HG03045 (cell line): Measurements from ENCODE around the gene ELMO1.

Experiments
- ATAC-seq: cut with Tn5 transposase; IDR thresholded peaks from one replicate; pipeline ENCODE4 v1.9.1; 2021; ENCODE audit warnings: mild to moderate bottlenecking, moderate library complexity; ENCODE audit not compliant: unreplicated experiment

Gene ELMO1

DNA sequence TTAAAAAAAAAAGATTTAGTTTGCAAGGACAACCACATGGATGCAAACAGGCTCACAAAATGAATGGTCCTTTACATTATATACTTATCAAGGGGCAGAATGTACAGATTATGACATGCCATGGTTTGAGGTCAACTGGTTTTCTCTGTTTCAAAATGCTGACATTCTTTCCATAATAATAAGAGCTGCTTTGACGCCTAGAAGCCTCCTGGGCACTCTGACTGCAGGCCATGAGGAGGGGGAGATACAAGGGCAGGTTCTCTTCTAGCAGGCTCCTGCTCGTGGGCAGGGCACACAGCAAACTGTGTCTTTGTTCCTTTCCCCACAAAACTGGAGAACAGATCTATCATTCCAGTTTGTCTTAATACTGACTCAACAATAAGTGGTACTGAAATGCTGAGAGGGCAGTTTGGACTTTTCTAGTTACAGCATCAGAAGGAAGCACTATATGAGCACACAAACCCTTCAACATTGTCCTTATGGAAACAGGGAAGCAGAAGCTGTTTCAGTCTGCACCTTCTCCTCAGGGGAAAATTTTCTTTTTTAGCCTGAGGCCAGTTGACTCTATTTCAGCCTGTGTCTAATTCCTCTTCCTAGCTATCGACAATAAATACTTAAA lies 409.4 kb downstream of the ELMO1 start:
- no peak for ATAC-seq

DNA sequence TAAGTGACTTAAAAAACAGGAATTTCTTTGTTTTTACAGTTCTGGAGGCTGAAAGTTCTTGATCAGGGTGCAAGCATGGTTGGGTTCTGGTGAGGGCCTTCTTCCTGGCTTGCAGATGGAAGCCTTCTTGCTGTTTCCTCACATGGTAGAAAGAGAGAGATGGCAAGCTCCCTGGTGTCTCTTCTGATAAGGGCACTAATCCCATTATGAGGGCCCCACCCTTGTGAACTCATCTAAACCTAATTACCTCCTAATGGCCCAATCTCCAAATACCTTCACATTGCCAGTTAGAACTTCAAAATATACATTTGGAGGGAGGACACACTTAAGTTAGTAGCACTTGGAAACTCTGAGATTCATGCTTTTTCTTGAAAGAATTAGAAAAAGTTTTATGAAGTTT lies 410.0 kb downstream of the ELMO1 start:
- ATAC-seq: no peak

DNA sequence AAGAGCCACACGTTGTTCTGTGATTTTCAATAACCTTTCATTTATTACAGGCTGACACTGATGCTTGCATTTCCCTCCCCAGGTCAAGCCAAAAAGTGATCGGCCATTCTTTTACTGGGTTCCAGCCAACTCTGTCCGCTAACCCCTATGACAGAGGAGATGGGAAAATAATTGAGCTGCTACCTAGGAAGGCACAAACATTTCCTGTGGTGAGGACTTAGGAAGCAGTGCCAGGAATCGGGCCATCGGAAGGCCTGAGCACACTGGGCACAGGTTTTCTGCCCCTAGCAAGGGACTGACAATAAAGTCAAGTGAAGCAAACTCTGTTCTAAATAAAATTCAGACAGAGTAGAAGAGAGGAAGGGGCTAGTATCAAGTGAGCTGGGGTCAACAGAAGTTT lies 411.4 kb downstream of the ELMO1 start:
- no peak for ATAC-seq

DNA sequence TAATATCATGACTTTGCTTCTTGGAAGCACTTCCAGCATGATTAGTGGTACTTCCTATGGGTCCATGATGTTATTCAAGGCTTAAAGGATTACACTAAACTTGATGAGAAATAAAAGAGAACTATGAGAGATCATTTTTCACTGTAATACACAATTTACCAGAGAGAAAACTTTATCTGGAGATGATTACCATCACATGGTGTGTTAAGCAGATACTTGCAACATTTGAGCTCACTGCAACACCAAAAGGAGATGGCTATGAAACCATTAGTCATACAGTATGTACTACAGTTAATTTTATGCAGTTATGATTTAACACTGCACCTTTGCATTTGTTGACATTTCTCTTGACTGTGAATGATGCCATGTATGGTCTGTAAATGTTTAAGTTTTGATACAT lies 413.0 kb downstream of the ELMO1 start:
- ATAC-seq: no peak

DNA sequence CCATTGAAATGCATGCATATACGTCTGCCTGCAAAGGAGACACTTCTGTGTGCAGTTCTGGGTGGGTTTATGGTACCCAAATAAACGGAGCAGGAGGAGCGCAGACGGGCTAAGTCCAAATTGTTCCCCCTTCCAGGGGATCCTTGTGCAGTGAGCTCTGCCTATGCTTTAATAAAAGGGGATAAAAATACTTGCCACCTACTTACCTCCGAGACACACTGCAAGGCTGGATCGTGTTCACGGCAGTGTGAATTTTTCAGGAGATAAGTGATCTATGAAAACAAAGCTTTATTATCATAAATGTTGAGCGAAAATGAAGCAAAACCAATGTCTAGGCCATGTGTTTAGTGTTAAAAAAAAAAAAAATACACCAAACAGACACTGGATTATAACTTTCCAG lies 415.5 kb downstream of the ELMO1 start:
- ATAC-seq: no peak

DNA sequence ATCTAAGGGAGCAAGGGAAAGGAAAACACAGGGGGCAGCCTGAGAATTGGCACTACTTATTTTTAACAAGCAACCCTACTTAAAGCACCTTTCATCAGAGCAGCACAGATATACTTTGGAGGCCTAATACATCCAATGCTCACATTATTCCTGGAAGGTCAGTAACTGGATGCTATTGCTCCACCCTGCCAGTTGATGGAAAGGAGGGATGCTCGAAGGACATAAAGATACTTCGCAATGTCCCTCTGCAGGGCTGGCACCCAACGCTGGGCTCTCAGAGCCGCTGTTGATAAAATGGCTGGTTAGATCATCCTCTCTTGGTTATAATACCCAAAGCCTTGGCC lies 416.4 kb downstream of the ELMO1 start:
- ATAC-seq: no peak

DNA sequence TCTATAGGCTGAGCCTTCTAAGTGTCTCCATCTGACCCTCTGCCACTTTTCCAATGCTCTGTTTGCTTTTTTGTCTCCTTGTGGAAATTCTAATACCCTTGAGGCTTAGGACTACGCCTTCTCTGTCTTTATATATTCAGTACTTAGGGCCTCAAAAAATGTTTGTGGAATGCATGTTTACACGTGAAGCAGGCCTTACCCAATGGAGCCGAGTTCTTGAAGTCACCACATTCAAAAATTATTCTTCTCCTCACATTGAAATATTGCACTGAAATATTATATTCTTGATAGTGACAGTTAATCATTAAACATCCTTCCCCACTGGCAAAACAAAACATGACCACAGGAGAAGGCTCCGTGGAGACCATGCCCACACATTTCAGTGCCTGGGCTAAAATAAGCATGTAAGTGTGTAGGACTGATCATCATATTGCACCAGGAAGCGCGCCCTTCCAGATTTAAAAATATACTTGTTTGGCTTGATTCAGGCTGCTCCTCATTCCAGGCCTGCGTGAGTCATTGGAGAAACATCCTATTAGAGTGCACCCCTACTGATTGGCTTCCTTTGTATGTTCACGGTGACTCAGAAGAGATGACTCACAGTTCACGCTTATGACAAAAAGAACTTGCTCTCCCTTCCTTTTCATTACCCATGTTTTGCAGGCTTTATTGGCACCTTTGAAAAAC lies 416.9 kb downstream of the ELMO1 start:
- no peak for ATAC-seq

DNA sequence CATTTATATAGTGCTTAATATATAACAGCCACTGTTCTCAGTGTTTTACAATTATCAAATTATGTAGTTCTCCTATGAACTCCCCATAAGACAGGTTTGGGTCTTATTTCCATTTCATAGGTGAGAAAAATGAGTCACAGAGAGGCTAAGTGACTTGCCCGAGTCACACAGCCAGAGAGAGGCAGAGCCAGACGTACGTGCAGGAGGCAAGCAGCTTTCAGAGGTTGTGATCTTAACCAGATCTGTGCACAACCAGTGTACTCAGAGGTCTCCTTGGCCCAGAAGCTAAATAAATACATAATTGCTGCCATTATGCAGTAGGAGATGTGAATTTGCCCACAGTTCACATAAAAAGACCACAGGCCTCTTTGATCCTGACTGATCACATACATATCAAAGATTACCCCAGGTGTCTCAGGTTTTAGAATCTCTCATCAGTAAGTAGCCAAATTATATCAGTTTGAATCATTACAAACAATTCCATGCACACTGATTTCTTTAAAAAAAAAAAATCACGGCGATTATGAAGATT lies 419.7 kb downstream of the ELMO1 start:
- ATAC-seq: no peak

DNA sequence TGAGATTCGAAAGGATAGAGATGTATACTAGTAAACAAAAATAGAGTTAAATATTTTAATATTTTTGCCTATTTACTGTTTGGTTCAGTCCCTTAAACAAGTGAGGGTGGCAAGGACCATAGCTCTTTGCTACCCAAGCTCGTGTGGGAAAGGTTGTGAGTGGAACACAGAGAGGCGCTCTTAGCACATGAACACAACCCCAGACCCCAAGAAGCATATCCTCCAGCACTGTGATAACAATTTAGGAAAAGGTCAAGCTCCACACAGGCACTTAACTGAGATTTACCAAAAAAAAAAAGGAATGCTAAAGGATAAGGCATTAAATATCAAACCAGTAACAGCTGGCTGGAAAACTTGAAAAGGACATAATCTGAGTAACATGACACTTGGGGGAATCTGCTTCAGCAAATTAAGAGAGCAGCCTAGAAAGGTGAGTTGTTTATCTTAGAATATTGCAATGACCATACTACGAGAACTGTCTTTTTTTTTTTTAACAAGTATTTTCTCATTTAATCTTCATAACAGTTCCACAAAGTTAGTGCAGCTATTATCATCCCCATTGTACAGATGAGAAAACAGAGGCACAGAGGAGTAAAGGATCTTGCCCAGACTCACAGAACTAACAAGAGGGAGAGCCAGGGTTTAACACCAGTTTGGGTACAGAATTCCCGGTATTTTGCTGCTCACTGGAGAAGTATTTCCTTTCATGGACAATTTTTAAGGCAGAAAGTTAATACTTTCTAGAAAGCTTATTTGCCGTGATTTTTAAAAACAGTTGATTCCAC lies 420.9 kb downstream of the ELMO1 start:
- ATAC-seq: no peak

DNA sequence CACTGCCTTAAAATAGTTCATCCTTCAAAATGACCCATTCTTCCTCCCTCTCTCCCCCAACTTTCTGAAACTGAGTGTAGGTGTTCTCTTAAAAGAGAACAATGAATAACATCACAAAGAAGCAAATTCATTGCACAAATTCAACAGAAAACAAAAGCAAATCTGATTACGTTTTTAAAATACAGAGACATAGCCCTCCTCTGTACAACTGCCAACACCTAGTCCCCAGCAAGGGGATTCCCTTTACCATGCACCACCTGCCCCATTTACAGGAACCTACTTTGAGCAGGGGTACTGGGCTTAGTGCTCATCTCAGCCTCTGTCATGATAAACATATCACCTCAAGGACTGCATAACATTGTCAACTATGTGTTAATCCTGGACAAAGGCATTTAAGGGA lies 421.6 kb downstream of the ELMO1 start:
- no peak for ATAC-seq

DNA sequence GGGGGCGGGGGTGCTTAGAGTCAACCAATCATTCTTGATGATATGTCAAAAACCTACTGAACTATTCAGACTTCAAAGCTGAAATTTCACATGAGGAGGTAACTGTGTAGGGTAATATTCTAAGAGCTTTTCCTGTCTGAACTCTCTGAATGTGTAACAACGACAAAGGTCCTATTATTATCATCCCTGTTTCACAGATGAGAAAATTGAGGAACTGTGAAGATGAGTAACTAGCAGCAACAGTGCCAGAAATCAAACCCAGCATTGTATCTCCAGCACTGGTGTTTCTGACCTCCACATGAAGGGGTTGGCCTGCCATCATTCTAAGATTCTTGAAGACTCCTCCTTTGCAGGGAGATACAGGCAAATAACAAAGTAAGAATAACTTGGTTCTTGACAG lies 429.7 kb downstream of the ELMO1 start:
- no peak for ATAC-seq

DNA sequence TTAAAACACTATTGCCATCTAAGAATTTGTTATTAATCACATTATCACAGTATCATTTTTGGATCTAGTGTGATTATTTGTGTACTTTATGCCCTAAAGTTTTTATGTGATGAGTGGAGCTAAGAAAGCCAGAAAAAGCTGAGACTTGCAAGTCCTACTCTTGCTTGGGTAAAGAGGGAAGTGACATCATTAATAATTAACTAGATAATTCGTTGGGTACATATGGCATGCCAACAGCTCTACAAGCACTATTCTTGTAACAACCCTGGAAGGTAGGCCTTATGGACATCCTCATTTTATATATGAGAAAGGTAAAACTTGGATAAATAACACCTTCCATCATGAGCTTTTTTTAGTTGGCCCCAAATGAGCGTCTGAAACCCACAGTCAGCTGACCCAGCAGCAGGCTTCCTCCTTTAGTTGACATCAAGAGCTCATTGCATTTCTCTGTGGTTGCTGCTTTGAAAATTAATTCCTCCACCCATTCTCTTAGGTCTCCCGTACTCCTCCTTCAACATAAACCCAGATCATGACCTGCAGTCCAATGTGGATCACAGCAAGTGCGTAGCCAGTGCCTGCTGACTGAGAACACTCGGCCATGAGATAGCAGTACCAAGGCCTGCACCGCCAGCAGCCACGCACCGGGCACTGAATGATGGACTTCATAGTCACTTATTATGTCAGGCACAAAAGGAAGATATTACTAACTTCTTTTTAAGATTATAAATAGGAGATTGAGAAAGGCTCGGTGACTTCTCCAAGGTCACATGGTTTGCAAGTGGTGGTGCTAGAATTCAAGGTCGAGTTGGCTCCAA lies 432.4 kb downstream of the ELMO1 start:
- no peak for ATAC-seq

DNA sequence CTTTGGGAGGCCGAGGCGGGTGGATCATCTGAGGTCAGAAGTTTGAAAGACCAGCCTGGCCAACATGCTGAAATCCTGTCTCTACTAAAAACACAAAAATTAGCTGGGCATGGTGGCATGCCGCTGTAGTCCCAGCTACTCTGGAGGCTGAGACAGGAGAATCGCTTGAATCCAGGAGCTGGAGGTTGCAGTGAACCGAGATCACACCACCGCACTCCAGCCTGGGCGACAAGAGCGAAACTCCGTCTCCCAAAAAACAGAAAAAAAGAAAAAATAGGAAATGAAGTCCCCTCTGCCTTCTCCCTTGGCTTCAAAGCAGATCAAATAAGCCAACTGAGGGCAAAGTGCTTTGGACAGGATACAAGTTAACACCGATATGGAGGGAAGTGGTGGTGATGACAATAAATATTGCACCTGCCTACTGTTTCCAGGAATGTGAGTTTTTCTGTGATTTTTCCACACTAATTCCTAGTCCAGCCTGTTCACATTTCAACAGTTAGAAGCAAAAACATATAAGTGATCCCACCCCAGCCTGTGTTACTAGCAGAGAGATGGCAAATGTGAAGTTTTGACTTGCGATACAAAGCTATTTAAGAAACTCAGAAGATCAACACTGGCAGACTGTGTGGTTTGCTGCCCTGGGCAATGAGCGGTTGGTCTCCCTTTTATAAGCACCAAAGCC lies 433.2 kb downstream of the ELMO1 start:
- no peak for ATAC-seq

DNA sequence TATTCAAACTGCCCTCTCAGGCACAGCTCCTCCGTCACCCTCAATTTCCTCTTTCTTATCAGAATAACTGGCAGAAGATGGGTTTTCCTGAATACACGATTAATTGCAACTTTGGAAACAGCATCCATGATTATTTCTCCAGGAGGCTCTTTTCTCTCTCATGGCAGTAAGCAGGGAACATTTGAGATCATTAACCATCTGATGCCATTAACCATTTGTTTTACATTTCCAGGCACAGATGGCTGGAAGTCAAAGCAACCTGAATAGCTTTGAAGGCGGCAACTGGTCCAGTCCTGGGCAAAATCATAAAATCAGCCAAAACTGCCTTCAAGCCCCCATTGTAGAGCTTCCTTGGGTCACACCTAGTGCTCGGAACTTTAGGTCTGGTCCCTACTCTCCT lies 434.9 kb downstream of the ELMO1 start:
- no peak for ATAC-seq

DNA sequence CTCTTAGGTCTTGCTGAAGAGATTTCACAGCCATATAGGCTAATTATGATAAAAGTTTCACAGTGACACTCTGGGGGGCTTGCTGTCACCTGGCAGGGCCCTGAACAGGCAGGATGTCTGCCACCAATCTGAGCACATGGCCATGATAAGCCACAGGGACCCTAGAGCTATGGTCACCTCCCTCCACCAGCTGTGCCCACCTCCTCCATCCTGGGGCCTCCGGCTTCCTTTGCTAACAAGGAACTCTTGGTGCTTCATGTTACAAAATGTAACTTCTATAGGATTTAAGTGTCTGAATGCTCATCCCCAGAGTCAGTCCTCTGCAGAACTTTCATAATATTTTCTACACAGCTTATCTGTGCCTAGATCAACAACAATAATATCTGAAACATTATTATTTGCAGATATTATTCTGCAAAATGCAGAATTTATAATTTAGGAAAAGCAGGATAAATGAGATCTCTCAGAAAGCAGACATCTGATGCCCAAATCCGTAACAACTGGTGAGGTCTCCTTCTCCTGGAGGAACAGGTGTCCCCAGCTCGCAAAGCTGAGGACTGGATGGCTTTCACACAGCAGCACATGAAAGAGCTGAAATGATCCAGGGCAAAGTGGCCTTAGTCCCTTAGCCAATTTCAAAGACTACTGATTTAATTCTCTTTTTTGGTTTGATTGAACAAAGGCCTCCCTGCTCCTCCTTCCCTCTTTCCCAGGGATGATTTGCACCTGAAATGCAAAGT lies 437.3 kb downstream of the ELMO1 start:
- no peak for ATAC-seq

DNA sequence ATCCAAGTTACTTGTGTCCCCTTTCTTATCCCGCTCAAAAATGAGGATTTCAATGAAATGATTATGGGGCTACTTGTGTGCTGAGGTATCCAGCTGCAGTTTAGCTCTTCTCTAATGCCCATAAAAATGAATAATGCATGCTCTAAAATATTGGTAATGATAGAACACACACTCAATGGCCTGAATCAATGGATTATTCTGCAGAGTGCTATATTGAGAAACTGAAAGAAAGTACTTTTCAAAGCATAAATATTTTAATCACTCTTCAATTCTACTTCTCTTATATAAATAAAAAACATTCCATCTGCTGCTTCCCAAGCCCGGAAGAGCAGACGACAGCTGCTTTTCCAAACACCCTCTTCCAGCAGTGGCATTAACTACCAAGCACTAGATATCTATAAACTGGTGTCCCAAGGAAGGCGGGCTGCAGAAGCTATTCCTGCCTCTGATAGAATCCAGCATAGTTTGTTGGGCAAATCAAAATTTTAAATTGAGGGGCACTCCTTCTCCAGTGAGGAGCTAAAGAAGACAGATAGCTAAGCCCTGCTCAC lies 439.5 kb downstream of the ELMO1 start:
- no peak for ATAC-seq

DNA sequence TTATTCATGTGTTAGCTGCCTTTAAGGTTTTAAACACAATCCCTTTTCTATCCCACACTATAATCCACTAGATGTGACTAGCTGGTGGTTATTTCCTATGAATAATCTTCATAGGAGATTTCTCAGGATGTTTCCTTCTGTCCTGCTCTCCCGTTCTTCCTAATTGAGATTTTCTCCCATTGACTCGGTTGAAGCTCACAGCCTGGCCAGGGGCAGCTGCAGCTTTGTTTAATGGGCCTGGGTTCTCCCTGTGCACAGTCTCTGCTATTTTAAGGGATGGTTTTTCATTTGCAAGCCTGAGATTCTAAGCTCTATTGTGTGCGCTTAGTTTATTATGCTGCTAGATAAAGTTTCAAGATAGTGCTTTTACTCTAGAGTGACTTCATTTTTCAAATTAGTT lies 441.0 kb downstream of the ELMO1 start:
- no peak for ATAC-seq

DNA sequence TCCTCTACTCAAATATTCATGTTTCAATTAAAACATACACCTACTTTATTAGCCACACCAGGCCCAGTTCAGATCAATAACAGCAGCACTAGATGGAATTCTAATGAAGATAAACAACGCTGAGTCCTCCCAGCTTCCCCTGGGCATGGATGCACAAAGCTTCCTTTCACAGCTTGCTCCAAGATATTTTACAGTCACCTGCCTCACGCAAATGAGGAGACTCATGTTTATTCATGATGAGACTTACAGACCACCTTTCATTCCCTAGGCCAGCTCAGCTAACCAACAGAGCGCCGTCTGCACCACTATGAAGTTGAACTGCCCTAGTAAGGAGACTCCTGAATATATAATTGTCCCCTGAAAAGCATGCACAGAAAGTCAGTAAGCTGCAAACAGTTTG lies 441.4 kb downstream of the ELMO1 start:
- ATAC-seq: no peak

DNA sequence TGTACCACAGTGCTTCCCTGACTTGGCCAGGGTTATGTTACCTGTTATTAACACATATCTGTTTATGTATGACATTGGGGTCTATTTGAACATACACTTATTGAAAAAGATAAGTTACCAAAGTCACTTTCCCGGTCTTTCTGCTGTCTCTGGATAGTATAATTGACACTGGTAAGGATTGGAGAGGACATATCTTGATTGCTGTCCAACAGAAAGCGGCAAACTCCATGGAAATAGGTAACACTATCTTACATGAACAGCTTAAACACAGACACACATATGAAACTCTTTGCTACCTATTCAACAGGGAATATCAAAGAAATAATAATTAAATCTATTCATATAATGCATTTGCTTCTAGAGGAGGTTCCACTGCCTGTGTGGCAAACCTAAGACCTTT lies 441.9 kb downstream of the ELMO1 start:
- ATAC-seq: no peak

DNA sequence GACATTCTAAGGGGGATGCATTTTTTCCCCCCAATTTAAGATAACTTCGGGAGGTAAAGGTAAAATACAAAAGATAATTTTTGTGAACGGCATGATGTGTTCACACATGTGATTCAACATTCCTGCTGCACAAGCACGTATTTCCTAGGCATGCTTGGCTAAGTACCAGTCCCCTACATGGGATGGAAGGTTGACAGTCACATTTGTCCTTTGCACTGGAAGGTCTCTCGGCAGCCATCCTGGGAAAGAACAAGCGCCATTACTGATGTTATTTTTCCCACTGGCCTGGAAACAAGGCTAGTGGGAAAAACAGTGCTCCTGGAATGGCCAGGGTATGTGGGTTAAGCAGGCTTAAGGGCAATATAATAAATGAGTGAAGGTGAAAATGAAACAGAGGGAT lies 448.2 kb downstream of the ELMO1 start:
- no peak for ATAC-seq
